ENCODE measurements around the gene SLC39A10.
"Not testable (repeated sequence)": the region's sequence is repeated elsewhere in the genome, so short reads cannot be mapped to it uniquely, and the experiment has no call there.

SLC39A10 gene
- 15.6 to 87.0 (median 56.7) reads per million in 17 experiments for total RNA-seq

DNA sequence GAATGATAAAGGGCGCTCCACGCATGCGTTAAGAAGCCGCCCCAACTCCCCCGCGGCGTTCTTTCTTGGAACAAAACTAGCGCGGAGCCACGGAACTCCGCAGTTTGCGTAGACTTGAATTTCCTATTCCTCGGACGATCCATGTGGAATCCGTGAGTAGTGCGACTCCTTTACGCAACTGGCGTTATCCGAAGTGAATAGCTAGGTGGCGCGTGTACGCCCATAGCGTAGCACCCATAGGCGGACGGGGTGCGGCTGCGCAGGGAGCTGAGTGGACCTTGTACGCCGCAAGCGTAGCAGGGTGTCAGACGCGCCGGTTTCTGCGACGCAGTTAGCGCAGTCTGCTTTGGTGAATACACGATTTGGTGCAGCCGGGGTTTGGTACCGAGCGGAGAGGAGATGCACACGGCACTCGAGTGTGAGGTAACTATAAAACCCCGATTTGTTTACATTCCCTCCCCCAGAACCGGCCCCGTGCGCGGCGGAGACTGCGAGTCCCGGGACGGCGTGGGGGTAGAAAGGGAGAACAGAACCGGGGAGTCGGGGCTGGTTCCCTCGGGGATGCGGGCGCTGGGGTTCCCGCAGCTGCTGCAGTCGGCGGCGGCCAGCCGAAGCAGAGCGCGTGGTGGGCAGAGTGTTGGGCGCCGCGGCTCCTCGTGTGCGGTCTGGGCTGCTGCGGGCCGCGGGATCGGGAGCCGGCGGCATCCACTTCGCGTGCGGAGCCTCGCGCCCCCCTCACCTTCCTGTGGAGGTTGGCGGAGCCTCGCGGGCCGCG lies at the start of gene SLC39A10:
TSS of gene SLC39A10 (plus strand) at position 368 of the 775 bp plus-strand sequence. CDS start 22,817 bp downstream, outside the sequence.
- DNase-seq, result peak; percentile 97 to 100 (median 98)

GRCh38 chr2:195608768-195609454 lies 48.1 kb upstream of the SLC39A10 start:
- DNase-seq, result no peak

DNA sequence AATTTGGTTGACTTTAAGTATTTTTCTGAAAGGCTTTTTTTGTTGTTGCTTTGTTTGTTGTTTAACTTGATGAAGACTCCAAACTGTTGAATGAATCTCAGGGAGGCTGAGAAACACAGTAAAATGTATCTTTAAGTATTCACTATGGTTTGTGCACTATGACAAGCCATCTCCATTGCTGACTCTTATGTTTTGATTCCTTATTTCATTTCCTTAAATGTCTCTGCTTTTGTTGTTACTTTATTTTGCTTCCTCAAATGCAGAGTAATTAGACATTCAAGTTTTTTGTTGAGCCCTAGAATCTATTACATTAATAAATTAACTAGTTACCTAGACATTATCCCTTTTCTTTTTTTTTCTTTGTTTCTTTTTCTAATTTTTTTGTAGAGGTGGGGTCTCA lies 46.3 kb upstream of the SLC39A10 start:
- DNase-seq, result peak; percentile 17 to 84 (median 48)

DNA sequence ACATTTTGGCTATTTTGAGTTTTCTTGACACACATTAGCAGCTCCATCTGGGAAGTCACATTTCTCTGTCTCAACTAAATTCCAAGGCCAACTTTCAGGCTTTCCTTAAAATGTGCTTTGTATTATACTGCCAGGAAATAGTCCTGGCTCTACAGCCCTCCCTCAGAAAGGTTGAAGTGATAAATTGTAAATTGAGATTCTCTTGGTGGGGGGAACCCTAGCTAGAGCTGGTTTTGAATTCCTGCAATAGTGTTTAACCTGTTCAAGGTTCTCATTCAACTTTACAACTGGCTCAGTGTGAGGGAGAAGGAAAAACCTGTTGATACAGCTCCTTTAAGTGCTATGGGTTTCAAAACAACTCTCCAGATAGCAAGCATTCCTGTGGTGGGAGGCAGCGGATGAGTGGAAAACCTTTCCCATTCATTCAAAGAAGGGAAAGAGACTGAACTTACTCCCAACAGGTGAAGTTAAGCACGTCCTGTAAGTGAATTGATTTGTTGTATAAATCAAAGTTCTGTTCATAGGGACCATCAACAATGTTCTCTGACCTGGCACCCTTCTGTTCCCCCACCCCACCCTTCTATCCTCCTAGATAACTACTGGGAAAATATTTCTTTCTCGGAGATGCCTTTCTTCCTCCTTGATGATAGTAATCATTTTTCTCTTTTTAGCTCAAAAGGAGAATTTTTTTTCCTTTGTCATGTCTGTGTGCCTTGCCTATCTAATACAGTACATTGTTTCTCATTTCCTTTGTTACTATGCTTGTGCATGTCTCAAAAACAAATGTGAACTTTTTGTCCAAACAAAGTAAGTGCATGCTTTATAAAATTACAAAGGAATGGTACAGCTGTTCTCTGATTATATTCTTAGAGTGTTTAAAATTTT lies 44.2 kb upstream of the SLC39A10 start:
- DNase-seq, result no peak

DNA sequence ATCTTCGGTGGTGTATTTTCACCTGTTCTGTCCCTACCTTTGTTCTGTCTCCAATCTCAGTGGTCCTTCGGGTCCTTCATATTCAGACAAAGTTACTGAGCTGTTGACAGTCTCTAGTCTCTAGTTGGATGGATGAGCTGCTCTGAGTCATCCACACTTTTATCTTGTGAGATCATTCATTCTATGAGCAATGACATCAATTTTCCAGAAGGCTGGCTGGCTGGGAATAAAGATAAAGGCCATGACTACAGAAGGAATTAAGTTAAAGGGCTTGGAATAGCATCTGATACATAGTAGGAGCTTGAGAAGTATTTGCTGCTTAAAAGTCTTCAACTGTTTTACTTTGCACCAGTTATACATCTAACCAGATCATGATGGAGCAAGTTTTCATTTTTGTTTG lies 43.1 kb upstream of the SLC39A10 start:
- DNase-seq, result peak in 1 of 4 experiments; percentile 31

GRCh38 chr2:195619590-195619989 lies 37.4 kb upstream of the SLC39A10 start:
- no peak for DNase-seq

DNA sequence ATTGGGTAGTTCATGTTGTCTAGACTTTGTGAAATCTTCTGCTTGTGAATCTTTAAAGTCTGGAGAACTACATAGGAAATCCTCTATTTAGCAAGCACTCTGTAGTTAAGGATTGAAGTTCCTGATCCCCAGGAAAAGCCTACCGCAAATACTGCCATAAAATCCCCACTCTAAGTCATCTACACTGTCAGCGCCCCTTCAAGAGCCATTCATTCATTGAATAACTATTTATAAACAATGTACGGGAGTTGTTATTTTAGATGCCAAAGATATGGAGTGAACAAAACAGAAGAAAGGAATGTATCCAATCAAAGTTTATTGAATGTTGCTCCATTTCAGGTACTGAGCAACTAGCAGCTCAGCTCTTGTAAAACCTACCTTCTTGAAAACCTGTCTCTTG lies 36.5 kb upstream of the SLC39A10 start:
- DNase-seq, result no peak

- DNase-seq, result no peak
Observed at GRCh38 chr2:195622966-195623365, 34.1 kb upstream of the SLC39A10 start.

GRCh38 chr2:195626507-195626906 lies 30.5 kb upstream of the SLC39A10 start:
- DNase-seq, result no peak

DNA sequence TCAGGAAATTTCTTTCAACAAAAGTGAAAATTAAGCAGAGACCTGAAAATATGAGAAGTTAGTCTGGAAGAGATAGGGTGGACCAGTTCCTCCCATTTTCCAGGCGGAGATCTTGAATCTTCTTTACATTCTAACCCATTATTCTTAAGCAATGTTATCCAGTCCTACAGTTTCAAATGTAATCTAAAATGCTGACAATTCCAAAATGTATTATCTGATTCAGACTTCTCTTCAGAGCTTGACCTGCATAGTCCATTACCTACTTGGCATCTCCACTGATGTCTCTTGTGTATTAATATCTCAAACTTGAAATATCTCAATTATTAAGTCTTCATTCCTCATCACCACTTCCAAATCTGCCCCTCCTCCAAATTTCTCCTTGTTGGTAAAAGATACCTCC lies 28.4 kb upstream of the SLC39A10 start:
- DNase-seq, result no peak

GRCh38 chr2:195632856-195633572 lies 24.0 kb upstream of the SLC39A10 start:
- DNase-seq, result peak; percentile 41 to 80 (median 60)

GRCh38 chr2:195633573-195633870 lies 23.5 kb upstream of the SLC39A10 start:
- DNase-seq, result no peak

- no peak for DNase-seq
Observed at GRCh38 chr2:195633974-195634373, 23.1 kb upstream of the SLC39A10 start.

DNA sequence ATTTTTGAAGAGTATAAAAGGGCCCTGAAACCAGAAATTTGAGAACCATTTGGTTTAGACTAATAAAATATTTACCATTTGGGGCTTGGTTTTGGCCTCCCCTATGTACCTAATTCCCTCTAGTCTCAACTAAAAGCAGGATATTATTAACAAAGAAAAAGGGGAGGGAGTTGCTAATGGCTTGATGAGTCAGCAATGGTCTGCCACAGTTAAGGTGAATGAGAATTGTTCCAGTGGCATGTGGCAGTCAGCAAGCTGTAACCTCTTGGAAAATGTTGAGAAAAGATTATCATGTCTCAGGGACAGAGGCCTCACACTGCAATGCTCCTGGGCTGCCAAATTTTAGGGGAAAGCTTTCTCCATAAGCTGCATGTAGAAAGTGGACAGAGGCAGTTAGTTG lies 20.1 kb upstream of the SLC39A10 start:
- DNase-seq, result no peak

DNA sequence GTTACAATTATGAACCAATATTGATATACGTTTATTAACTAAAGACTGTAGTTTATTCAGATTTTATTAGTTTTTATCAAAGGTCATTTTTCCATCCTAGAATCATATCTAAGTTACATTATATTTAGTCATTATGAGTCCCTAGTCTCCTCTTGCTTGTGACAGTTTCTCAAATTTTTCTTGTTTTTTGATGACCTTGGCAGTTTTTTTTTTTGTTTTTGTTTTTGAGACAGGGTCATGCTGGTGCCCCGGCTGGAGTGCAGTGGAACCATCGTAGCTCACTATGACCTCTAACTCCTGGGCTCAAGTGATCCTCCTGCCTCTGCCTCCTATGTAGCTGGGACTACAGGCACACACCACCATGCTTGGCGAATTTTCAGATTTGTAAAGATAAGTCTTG lies 18.3 kb upstream of the SLC39A10 start:
- no peak for DNase-seq

GRCh38 chr2:195639238-195639858 lies 17.7 kb upstream of the SLC39A10 start:
- no peak for DNase-seq

DNA sequence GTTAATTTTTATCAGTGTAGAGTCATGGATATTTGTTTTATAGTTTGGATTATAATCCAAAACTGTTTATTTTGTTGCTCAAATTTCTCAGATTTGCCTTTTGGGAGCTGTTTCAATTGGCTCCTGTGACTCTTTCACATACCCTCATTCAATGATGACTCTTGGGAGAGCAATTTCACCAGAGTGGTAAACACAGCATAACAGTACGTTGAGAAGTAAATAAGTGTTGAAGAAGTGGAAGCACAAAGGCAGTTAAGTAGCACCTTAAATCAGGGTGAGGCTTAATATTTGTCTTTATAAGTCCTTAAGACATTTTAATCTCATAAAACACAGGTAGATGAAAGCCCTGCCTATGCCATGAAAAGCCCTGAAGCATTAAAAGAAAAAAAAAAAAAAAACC lies 17.1 kb upstream of the SLC39A10 start:
- no peak for DNase-seq

DNA sequence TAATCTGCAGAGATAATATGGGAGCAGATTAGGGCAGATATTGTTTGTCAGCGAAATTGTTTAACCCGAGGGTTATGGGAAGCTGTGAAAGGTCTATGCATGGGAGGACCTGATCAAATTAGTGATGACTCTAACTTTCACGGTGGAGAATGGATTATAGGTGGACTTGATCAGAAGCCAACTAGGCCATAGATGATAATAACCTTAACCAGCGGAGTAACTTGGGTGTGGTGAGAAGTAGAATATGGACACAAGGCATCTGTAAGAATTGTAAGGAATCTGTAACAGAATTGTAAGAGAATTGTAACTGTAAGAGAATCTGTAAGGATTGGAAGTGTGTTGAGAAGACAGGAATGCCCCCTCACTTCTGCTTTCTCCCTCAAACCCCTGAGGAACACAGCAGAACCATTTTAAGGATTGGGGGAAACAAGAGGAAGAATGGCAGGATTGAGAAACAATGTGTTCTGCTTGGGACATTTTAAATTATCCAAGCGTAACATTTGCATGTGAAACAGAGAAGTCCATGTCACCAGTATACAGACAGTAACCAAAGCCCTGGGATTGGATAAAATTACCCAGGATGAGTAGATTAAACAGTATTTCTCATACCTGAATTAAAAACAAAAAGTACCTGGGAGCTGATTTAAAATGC lies 14.9 kb upstream of the SLC39A10 start:
- DNase-seq, result peak; percentile 49 to 83 (median 66)

DNA sequence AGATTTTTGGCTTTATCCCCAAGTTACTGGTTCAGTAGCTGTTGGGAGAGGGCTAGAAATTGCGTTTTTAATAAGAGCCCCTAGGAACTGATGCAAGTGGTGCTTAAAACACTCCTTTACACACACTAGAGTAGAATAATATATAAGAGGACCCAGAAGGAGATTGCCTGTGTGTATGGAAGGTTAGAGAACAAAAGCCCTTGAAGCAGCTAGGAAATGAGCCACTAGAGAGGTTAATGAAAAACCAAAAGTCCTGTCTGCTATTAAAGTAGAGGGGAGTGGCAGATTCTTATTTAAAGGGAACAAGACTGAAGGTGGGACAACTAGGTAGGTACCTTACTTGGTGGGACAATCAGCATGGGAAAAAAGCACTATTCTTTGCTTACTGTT lies 14.4 kb upstream of the SLC39A10 start:
- no peak for DNase-seq

DNA sequence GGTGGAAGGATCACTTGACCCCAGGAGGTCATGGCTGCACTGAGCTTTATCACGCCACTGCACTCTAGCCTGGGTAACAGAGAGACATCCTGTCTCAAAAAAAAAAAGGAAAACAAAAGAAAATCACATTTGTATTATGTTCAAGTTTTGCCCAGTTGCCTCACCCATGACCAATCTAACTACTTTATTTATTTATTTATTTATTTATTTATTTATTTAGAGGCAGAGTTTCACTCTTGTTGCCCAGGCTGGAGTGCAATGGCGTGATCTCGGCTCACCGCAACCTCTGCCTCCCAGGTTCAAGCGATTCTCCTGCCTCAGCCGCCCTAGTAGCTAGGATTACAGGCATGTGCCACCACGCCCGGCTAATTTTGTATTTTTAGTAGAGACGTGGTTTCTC lies 12.3 kb upstream of the SLC39A10 start:
- not testable (repeated sequence) for DNase-seq

GRCh38 chr2:195645413-195645812 lies 11.6 kb upstream of the SLC39A10 start:
- DNase-seq, result no peak

DNA sequence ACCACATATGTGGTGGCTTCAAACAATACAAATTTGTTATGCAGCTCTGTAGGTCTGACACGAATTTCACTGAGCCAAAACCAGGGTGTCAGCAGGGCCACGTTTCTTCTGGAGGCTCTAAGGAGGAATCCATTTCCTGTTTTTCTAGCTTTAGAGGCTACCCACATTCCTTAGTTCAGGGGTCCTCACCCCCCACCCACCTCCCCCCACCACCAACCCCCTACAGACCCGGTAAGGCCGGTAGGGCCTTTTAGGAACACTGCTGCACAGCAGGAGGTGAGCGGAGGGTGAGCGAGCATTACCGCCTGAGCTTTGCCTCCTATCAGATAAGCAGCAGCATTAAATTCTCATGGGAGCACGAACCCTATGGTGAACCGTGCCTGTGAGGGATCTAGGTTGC lies 10.6 kb upstream of the SLC39A10 start:
- no peak for DNase-seq

All from suppressor macrophage (primary cell).